GM08714 (cell line): ENCODE measurements around the gene FHIT.

ENCODE experiments used
- H3K4me3 ChIP-seq: fragments of 200-500 bp; sonication (Bioruptor generic); 2 replicates; pipeline ENCODE4 v1.5.1; 2014; ENCODE audit warnings: mild to moderate bottlenecking, low read length, inconsistent platforms
- ZNF274 ChIP-seq: IDR thresholded peaks from 2 replicates; pipeline ENCODE4 v1.6.1; 2012; ENCODE audit warnings: mild to moderate bottlenecking, low read depth, low read length

Gene FHIT

GRCh38 chr3:59726279-59726678 lies 1525.0 kb downstream of the FHIT start:
- no peak for TF ChIP-seq ZNF274
- no peak overlapping the region for H3K4me3 ChIP-seq

GRCh38 chr3:59717679-59718205 lies 1533.5 kb downstream of the FHIT start:
- TF ChIP-seq ZNF274, result no peak
- H3K4me3 ChIP-seq, result no peak overlapping the region

GRCh38 chr3:59714066-59714465 lies 1537.2 kb downstream of the FHIT start:
- TF ChIP-seq ZNF274, result no peak

GRCh38 chr3:59710554-59710953 lies 1540.7 kb downstream of the FHIT start:
- no peak overlapping the region for H3K4me3 ChIP-seq
- no peak for TF ChIP-seq ZNF274

More at GRCh38 chr3:59714066-59714465, 1537.2 kb downstream of the FHIT start:
- no peak overlapping the region for H3K4me3 ChIP-seq

- TF ChIP-seq ZNF274, result no peak
- H3K4me3 ChIP-seq, result no peak overlapping the region
Measured at GRCh38 chr3:59709702-59710553, 1541.3 kb downstream of the FHIT start.

- H3K4me3 ChIP-seq, result no peak overlapping the region
- no peak for TF ChIP-seq ZNF274
Measured at GRCh38 chr3:59708202-59708601, 1543.0 kb downstream of the FHIT start.

- no peak overlapping the region for H3K4me3 ChIP-seq
- no peak for TF ChIP-seq ZNF274
Measured at GRCh38 chr3:59704292-59704691, 1547.0 kb downstream of the FHIT start.

GRCh38 chr3:59699648-59700320 lies 1551.5 kb downstream of the FHIT start:
- no peak overlapping the region for H3K4me3 ChIP-seq
- TF ChIP-seq ZNF274, result no peak
